ENCODE results near the gene TDRD3. TPM values are rescaled to one million over a fixed set of nuclear protein-coding genes. Genes with fewer than 3 reads are reported as not detected.
"Not testable (repeated sequence)": the region's sequence is repeated elsewhere in the genome, so short reads cannot be mapped to it uniquely, and the experiment has no call there.

Gene TDRD3
- total and polyA plus RNA-seq, 2 experiments from 2014 or later: 13.1 to 13.3 TPM

- no peaks in the 10 kb centered on the region for H3K9me2 ChIP-seq (ENCODE audit: insufficient read depth)
- peak overlapping the region; percentile 89 for H2AFZ ChIP-seq
- no peaks in the 10 kb centered on the region for H3K4me1 ChIP-seq (ENCODE audit: insufficient read depth)
- no peaks in the 10 kb centered on the region for H3K4me1 Mint-ChIP-seq
- H3K4me3 Mint-ChIP-seq: no peak overlapping the region
- H3K27ac Mint-ChIP-seq: no peak overlapping the region
- no peaks in the 10 kb centered on the region for H3K27me3 Mint-ChIP-seq (ENCODE audit: insufficient read depth, low read depth, poor library complexity)
- H3K4me2 ChIP-seq: no peak overlapping the region
- H3K36me3 Mint-ChIP-seq (ENCODE audit: low read depth): no peaks in the 10 kb centered on the region
- TF ChIP-seq ZNF114 (CRISPR knock-in tag; IDR thresholded peaks at IDR 0.05): no peak
- H3K27me3 ChIP-seq (ENCODE audit: insufficient read depth): no peaks in the 10 kb centered on the region
- DNase-seq (ENCODE audit: low spot score) (no peak), ATAC-seq (no peak)
- H4K20me1 ChIP-seq (replicated peaks; ENCODE audit: insufficient read depth): no peaks in the 10 kb centered on the region
- H3K9me3 Mint-ChIP-seq: no peaks in the 10 kb centered on the region
- no peaks in the 10 kb centered on the region for H3K79me2 ChIP-seq (replicated peaks; ENCODE audit: insufficient read depth)
- H3K27ac ChIP-seq (ENCODE audit: low read depth): no peak overlapping the region
- H3F3A ChIP-seq (replicated peaks; ENCODE audit: low read depth): no peaks in the 10 kb centered on the region
- H3K36me3 ChIP-seq (ENCODE audit: insufficient read depth): no peaks in the 10 kb centered on the region
- H3K4me3 ChIP-seq: no peak overlapping the region
These were observed 24.9 kb upstream of the TDRD3 start for GRCh38 chr13:60372141-60372540.

DNA sequence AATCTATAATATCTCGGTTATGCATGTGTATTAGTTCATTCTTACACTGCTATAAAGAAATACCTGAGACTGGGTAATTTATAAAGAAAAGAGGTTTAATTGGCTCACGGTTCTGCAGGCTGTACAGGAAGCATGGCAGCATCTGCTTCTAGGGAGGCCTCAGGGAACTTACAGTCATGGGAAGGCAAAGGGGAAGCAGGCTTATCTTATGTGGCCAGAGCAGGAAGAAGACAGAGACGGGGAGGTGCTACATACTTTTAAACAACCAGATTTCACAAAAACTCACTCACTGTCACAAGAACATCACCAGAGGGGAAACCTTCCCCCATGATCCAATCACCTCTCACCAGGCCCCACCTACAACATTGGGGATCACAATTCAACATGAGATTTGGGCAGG, 17.7 kb upstream of the TDRD3 start:
- not testable (repeated sequence) for H4K20me1 ChIP-seq (replicated peaks; ENCODE audit: insufficient read depth); H3K36me3 Mint-ChIP-seq (ENCODE audit: low read depth); H3F3A ChIP-seq (replicated peaks; ENCODE audit: low read depth); H3K79me2 ChIP-seq (replicated peaks; ENCODE audit: insufficient read depth); H3K9me3 Mint-ChIP-seq; H3K9me2 ChIP-seq (ENCODE audit: insufficient read depth); H3K27ac ChIP-seq (ENCODE audit: low read depth); H3K4me1 Mint-ChIP-seq; H3K27ac Mint-ChIP-seq; H3K27me3 ChIP-seq (ENCODE audit: insufficient read depth); H3K36me3 ChIP-seq (ENCODE audit: insufficient read depth); ATAC-seq; H2AFZ ChIP-seq; DNase-seq (ENCODE audit: low spot score); H3K27me3 Mint-ChIP-seq (ENCODE audit: insufficient read depth, low read depth, poor library complexity); H3K4me1 ChIP-seq (ENCODE audit: insufficient read depth); H3K4me2 ChIP-seq; H3K4me3 Mint-ChIP-seq; H3K4me3 ChIP-seq

DNA sequence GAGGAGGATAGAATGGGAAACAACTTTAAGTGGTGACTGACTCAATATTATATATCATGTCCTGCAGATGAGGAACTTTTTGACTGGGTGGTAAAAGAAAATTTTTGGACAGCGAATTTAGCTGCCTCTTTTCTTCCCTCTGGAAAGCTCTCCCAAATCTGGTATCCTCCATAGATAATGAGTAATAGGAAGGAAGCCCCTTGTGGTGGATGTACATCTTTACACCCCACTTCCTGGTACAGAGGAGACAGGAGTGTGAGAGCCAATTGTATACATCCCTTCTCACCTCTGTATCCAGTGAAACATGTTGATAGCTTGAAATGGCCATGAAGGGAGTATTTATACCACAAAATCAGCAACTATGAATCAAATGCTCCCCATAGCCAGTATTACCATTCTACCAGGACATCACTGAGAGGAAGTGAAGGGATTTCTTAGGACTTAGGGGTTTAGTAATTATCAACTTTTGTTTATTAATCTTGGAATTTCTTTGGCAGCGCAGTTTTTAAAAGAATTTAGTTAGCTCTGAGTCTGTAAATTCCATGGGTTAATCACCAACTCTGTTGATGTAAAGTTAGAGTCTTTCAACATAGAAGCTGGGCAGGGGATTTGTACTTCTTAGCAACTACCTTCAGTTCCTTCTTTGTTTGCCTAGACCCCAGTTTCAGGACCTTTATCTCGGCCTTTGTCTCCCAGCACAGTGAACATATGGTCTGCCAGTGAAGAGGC, 17.0 kb upstream of the TDRD3 start:
- Histone ChIP-seq H3K4me2 (no peak overlapping the region), H2AFZ (no peak overlapping the region), H3K36me3 (ENCODE audit: insufficient read depth) (no peaks in the 10 kb centered on the region), H4K20me1 (replicated peaks; ENCODE audit: insufficient read depth) (no peaks in the 10 kb centered on the region), H3K4me1 (ENCODE audit: insufficient read depth) (no peaks in the 10 kb centered on the region; the same call in 1 of the 2 replicates), H3K79me2 (replicated peaks; ENCODE audit: insufficient read depth) (no peaks in the 10 kb centered on the region), H3F3A (replicated peaks; ENCODE audit: low read depth) (no peaks in the 10 kb centered on the region), H3K27me3 (ENCODE audit: insufficient read depth) (no peaks in the 10 kb centered on the region), H3K27ac (ENCODE audit: low read depth) (no peak overlapping the region), H3K9me2 (ENCODE audit: insufficient read depth) (no peaks in the 10 kb centered on the region), H3K4me3 (no peak overlapping the region)
- DNase-seq (ENCODE audit: low spot score): peak; percentile 36
- no peak overlapping the region for H3K4me3 Mint-ChIP-seq
- no peaks in the 10 kb centered on the region for H3K36me3 Mint-ChIP-seq (ENCODE audit: low read depth)
- peak; percentile 80 for ATAC-seq
- H3K9me3 Mint-ChIP-seq: no peaks in the 10 kb centered on the region
- H3K27me3 Mint-ChIP-seq (ENCODE audit: insufficient read depth, low read depth, poor library complexity): no peaks in the 10 kb centered on the region
- peaks cover 8% of the 10 kb centered on the region; the same call in 2 of the 3 replicates for H3K4me1 Mint-ChIP-seq
- H3K27ac Mint-ChIP-seq: no peak overlapping the region
- TF ChIP-seq, protein P1, sequence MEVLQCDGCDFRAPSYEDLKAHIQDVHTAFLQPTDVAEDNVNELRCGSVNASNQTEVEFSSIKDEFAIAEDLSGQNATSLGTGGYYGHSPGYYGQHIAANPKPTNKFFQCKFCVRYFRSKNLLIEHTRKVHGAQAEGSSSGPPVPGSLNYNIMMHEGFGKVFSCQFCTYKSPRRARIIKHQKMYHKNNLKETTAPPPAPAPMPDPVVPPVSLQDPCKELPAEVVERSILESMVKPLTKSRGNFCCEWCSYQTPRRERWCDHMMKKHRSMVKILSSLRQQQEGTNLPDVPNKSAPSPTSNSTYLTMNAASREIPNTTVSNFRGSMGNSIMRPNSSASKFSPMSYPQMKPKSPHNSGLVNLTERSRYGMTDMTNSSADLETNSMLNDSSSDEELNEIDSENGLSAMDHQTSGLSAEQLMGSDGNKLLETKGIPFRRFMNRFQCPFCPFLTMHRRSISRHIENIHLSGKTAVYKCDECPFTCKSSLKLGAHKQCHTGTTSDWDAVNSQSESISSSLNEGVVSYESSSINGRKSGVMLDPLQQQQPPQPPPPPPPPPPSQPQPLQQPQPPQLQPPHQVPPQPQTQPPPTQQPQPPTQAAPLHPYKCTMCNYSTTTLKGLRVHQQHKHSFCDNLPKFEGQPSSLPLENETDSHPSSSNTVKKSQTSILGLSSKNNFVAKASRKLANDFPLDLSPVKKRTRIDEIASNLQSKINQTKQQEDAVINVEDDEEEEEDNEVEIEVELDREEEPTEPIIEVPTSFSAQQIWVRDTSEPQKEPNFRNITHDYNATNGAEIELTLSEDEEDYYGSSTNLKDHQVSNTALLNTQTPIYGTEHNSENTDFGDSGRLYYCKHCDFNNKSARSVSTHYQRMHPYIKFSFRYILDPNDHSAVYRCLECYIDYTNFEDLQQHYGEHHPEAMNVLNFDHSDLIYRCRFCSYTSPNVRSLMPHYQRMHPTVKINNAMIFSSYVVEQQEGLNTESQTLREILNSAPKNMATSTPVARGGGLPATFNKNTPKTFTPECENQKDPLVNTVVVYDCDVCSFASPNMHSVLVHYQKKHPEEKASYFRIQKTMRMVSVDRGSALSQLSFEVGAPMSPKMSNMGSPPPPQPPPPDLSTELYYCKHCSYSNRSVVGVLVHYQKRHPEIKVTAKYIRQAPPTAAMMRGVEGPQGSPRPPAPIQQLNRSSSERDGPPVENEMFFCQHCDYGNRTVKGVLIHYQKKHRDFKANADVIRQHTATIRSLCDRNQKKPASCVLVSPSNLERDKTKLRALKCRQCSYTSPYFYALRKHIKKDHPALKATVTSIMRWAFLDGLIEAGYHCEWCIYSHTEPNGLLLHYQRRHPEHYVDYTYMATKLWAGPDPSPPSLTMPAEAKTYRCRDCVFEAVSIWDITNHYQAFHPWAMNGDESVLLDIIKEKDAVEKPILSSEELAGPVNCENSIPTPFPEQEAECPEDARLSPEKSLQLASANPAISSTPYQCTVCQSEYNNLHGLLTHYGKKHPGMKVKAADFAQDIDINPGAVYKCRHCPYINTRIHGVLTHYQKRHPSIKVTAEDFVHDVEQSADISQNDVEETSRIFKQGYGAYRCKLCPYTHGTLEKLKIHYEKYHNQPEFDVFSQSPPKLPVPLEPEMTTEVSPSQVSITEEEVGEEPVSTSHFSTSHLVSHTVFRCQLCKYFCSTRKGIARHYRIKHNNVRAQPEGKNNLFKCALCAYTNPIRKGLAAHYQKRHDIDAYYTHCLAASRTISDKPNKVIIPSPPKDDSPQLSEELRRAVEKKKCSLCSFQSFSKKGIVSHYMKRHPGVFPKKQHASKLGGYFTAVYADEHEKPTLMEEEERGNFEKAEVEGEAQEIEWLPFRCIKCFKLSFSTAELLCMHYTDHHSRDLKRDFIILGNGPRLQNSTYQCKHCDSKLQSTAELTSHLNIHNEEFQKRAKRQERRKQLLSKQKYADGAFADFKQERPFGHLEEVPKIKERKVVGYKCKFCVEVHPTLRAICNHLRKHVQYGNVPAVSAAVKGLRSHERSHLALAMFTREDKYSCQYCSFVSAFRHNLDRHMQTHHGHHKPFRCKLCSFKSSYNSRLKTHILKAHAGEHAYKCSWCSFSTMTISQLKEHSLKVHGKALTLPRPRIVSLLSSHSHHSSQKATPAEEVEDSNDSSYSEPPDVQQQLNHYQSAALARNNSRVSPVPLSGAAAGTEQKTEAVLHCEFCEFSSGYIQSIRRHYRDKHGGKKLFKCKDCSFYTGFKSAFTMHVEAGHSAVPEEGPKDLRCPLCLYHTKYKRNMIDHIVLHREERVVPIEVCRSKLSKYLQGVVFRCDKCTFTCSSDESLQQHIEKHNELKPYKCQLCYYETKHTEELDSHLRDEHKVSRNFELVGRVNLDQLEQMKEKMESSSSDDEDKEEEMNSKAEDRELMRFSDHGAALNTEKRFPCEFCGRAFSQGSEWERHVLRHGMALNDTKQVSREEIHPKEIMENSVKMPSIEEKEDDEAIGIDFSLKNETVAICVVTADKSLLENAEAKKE (CRISPR knock-in tag; IDR thresholded peaks at IDR 0.05): no peak
- TF ChIP-seq CTCF (conservative IDR thresholded peaks at IDR 0.05; ENCODE audit: low read depth in 2 of 2): peak; percentile 16 to 48; a peak in 2 of 4 replicates

Measured in GM23338 (cell line).